OCI-LY1 (cell line): ENCODE data around the gene PRRC2C.

ENCODE experiments used
- H2AFZ ChIP-seq: fragments of 200-600 bp; sonication (generic), shearing (Covaris generic); 2 replicates; pipeline ENCODE4 v1.6.0; 2014; ENCODE audit warnings: antibody characterized with exemption, mild to moderate bottlenecking, low read length
- H3F3A ChIP-seq: fragments of 200-600 bp; sonication (generic), shearing (Covaris generic); 2 replicates; pipeline ENCODE4 v1.6.0; 2014; ENCODE audit warnings: mild to moderate bottlenecking, antibody characterized with exemption, low read length, moderate library complexity; ENCODE audit not compliant: insufficient read depth
- H3K27ac ChIP-seq: fragments of 200-600 bp; sonication (generic); 2 replicates; pipeline ENCODE4 v1.5.1; 2014; ENCODE audit warnings: low read length, mixed run types, mild to moderate bottlenecking, low read depth; ENCODE audit not compliant: poor library complexity, severe bottlenecking
- H3K27me3 ChIP-seq: fragments of 200-600 bp; sonication (generic); 2 replicates; pipeline ENCODE4 v1.6.0; 2014; ENCODE audit warnings: antibody characterized with exemption, mild to moderate bottlenecking, low read length, moderate library complexity; ENCODE audit not compliant: insufficient read depth
- H3K36me3 ChIP-seq: fragments of 200-600 bp; sonication (generic); 2 replicates; pipeline ENCODE4 v1.6.1; 2014; ENCODE audit warnings: mild to moderate bottlenecking, antibody characterized with exemption, low read length, moderate library complexity, mixed read lengths; ENCODE audit not compliant: insufficient read depth
- H3K4me1 ChIP-seq: fragments of 200-600 bp; sonication (generic); 2 replicates; pipeline ENCODE4 v1.5.1; 2014; ENCODE audit warnings: mild to moderate bottlenecking, low read length, moderate library complexity; ENCODE audit not compliant: insufficient read depth, severe bottlenecking
- H3K4me2 ChIP-seq: fragments of 200-600 bp; sonication (generic), shearing (Covaris generic); 2 replicates; pipeline ENCODE4 v1.6.1; 2014; ENCODE audit warnings: low read length
- H3K4me3 ChIP-seq: fragments of 200-600 bp; sonication (generic); 2 replicates; pipeline ENCODE4 v1.5.1; 2014; ENCODE audit warnings: low read length, low read depth, mild to moderate bottlenecking, mixed read lengths; ENCODE audit not compliant: poor library complexity, severe bottlenecking
- H3K79me2 ChIP-seq: fragments of 200-600 bp; shearing (Covaris generic); 2 replicates; pipeline ENCODE4 v1.6.1; 2016; ENCODE audit warnings: mixed run types, low read length, mixed read lengths; ENCODE audit not compliant: insufficient read depth
- H3K9ac ChIP-seq: fragments of 200-600 bp; sonication (generic), shearing (Covaris generic); 2 replicates; pipeline ENCODE4 v1.6.1; 2014; ENCODE audit warnings: mild to moderate bottlenecking, low read length, mixed read lengths
- H3K9me2 ChIP-seq: fragments of 200-600 bp; sonication (generic), shearing (Covaris generic); 2 replicates; pipeline ENCODE4 v1.6.1; 2014; ENCODE audit warnings: low read depth, mild to moderate bottlenecking, low read length, mixed read lengths
- H3K9me3 ChIP-seq: fragments of 200-600 bp; shearing (Covaris generic); 2 replicates; pipeline ENCODE4 v1.6.1; 2014; ENCODE audit warnings: low read length, mixed read lengths
- H4K20me1 ChIP-seq: fragments of 200-600 bp; sonication (generic), shearing (Covaris generic); 2 replicates; pipeline ENCODE4 v1.6.0; 2016; ENCODE audit warnings: mild to moderate bottlenecking, low read length; ENCODE audit not compliant: insufficient read depth
- CTCF ChIP-seq: fragments of 200-600 bp; sonication (generic), shearing (Covaris generic); IDR thresholded peaks from 2 replicates; pipeline ENCODE4 v1.5.1; 2017; ENCODE audit warnings: mild to moderate bottlenecking, antibody characterized with exemption, low read length, moderate library complexity, mixed read lengths
- EZH2 ChIP-seq: fragments of 200-600 bp; sonication (generic), shearing (Covaris generic); IDR thresholded peaks from 2 replicates; pipeline ENCODE4 v1.8.0; 2017; ENCODE audit warnings: borderline replicate concordance, mixed run types, mild to moderate bottlenecking, antibody characterized with exemption, low read length, moderate library complexity, mixed read lengths

The PRRC2C gene

GRCh38 chr1:171486048-171486519 lies 754 bp downstream of the PRRC2C start:
- Histone ChIP-seq H3K27me3 (no peaks in the 10 kb centered on the region), H4K20me1 (peaks cover 11% of the 10 kb centered on the region), H3K79me2 (peaks cover 57% of the 10 kb centered on the region), H3F3A (no peaks in the 10 kb centered on the region), H3K27ac (peak overlapping the region; percentile 81), H3K4me1 (peaks cover 38% of the 10 kb centered on the region), H3K4me3 (peak overlapping the region; percentile 96), H3K9me2 (no peaks in the 10 kb centered on the region), H2AFZ (no peak overlapping the region), H3K9ac (peak overlapping the region; percentile 98), H3K4me2 (peak overlapping the region; percentile 90), H3K36me3 (peaks cover 24% of the 10 kb centered on the region), H3K9me3 (no peaks in the 10 kb centered on the region)
- TF ChIP-seq CTCF, result no peak
- TF ChIP-seq EZH2, result no peak

GRCh38 chr1:171487038-171487437 lies 1.7 kb downstream of the PRRC2C start:
- Histone ChIP-seq H3K4me2 (peak overlapping the region; percentile 90), H3K9me3 (no peaks in the 10 kb centered on the region), H3F3A (no peaks in the 10 kb centered on the region), H2AFZ (no peak overlapping the region), H3K9me2 (no peaks in the 10 kb centered on the region), H3K4me1 (peaks cover 38% of the 10 kb centered on the region), H3K79me2 (peaks cover 67% of the 10 kb centered on the region), H4K20me1 (peaks cover 17% of the 10 kb centered on the region), H3K27me3 (no peaks in the 10 kb centered on the region), H3K9ac (peak overlapping the region; percentile 98), H3K4me3 (peak overlapping the region; percentile 96), H3K27ac (no peak overlapping the region), H3K36me3 (peaks cover 28% of the 10 kb centered on the region)
- TF ChIP-seq CTCF, result no peak
- no peak for TF ChIP-seq EZH2

- H4K20me1 ChIP-seq, result peaks cover 17% of the 10 kb centered on the region
- no peak for TF ChIP-seq EZH2
- TF ChIP-seq CTCF, result no peak
- peaks cover 79% of the 10 kb centered on the region for H3K79me2 ChIP-seq
- peak overlapping the region; percentile 90 for H3K4me2 ChIP-seq
- no peaks in the 10 kb centered on the region for H3F3A ChIP-seq
- no peak overlapping the region for H2AFZ ChIP-seq
- no peak overlapping the region; the same call in 1 of the 2 replicates for H3K9ac ChIP-seq
- H3K4me3 ChIP-seq, result peak overlapping the region; percentile 96
- no peaks in the 10 kb centered on the region for H3K9me3 ChIP-seq
- H3K27ac ChIP-seq, result no peak overlapping the region
- no peaks in the 10 kb centered on the region for H3K27me3 ChIP-seq
- H3K36me3 ChIP-seq, result peaks cover 28% of the 10 kb centered on the region
- H3K4me1 ChIP-seq, result peaks cover 38% of the 10 kb centered on the region
- H3K9me2 ChIP-seq, result no peaks in the 10 kb centered on the region
These were observed 3.0 kb downstream of the PRRC2C start for GRCh38 chr1:171488190-171488929.
